Measurements from ENCODE around the gene SPATA46.
"Not testable (repeated sequence)": the region's sequence is repeated elsewhere in the genome, so short reads cannot be mapped to it uniquely, and the experiment has no call there.

The SPATA46 gene, protein sequence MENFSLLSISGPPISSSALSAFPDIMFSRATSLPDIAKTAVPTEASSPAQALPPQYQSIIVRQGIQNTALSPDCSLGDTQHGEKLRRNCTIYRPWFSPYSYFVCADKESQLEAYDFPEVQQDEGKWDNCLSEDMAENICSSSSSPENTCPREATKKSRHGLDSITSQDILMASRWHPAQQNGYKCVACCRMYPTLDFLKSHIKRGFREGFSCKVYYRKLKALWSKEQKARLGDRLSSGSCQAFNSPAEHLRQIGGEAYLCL

DNA sequence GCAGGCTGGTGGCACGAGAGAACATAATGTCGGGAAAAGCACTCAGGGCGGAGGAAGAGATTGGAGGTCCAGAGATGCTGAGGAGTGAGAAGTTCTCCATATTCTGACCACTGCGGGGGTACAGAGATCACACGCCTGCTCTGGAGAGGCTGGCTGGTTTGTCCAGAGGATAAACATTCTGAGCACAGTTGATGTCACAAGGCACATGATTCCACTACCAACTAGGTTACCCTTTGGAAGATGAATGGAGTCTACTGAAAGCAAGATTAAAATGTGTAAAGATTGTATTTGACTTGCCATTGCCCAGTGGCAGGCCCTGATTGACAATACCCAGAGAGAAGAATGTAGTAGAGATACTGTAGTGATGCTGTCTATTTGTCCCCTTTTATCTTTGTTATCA, at the start of gene SPATA46:
TSS of gene SPATA46 (minus strand) at position 164 of the 400 bp plus-strand sequence. CDS start at position 100, 64 bp downstream.
- TF ChIP-seq, protein P1, sequence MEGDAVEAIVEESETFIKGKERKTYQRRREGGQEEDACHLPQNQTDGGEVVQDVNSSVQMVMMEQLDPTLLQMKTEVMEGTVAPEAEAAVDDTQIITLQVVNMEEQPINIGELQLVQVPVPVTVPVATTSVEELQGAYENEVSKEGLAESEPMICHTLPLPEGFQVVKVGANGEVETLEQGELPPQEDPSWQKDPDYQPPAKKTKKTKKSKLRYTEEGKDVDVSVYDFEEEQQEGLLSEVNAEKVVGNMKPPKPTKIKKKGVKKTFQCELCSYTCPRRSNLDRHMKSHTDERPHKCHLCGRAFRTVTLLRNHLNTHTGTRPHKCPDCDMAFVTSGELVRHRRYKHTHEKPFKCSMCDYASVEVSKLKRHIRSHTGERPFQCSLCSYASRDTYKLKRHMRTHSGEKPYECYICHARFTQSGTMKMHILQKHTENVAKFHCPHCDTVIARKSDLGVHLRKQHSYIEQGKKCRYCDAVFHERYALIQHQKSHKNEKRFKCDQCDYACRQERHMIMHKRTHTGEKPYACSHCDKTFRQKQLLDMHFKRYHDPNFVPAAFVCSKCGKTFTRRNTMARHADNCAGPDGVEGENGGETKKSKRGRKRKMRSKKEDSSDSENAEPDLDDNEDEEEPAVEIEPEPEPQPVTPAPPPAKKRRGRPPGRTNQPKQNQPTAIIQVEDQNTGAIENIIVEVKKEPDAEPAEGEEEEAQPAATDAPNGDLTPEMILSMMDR (IDR thresholded peaks at IDR 0.05; ENCODE audit: insufficient read depth, low read length, missing control alignments) = no peak
- H3K4me3 ChIP-seq (ENCODE audit: low read depth, low read length) = no peak within 1 kb of the TSS
- DNase-seq (ENCODE audit: low read depth, low spot score) = no peak
- CTCF ChIA-PET = no interaction called here
- POLR2A ChIA-PET = no interaction called here

DNA sequence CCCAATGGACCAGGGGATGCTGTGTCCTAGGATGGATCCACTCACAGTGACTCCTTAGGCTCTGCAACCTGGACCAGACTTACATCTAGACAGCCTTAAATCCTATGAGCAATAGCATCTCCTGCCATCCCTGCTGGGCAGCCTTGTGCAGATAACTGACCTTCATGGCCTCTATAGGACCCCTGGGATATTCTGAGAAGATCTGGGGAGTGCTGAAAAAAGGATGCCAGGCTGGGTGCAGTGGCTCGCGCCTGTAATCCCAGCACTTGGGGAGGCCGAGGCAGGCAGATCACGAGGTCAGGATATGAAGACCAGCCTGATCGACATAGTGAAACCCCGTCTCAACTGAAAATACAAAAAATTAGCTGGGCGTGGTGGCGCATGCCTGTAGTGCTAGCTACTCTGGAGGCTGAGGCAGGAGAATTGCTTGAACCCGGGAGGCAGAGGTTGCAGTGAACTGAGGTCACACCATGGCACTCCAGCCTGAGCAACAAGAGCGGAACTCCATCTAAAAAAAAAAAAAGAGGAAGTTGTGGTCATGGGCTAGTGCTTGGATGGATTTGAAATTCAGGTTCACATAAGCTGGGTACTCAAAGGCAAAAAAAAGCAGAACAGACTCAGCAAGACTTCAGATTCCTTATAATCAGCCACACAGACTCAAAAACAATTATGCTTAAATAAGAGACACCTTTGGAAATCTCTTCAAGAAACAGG, 46.2 kb upstream of the SPATA46 start:
- no peak for DNase-seq (ENCODE audit: low read depth, low spot score)
- CTCF ChIA-PET = no interaction called here
- no peak overlapping the region for H3K4me3 ChIP-seq (ENCODE audit: low read depth, low read length)
- TF ChIP-seq, protein P1 (IDR thresholded peaks at IDR 0.05; ENCODE audit: insufficient read depth, low read length, missing control alignments) = no peak
- POLR2A ChIA-PET = no interaction called here

DNA sequence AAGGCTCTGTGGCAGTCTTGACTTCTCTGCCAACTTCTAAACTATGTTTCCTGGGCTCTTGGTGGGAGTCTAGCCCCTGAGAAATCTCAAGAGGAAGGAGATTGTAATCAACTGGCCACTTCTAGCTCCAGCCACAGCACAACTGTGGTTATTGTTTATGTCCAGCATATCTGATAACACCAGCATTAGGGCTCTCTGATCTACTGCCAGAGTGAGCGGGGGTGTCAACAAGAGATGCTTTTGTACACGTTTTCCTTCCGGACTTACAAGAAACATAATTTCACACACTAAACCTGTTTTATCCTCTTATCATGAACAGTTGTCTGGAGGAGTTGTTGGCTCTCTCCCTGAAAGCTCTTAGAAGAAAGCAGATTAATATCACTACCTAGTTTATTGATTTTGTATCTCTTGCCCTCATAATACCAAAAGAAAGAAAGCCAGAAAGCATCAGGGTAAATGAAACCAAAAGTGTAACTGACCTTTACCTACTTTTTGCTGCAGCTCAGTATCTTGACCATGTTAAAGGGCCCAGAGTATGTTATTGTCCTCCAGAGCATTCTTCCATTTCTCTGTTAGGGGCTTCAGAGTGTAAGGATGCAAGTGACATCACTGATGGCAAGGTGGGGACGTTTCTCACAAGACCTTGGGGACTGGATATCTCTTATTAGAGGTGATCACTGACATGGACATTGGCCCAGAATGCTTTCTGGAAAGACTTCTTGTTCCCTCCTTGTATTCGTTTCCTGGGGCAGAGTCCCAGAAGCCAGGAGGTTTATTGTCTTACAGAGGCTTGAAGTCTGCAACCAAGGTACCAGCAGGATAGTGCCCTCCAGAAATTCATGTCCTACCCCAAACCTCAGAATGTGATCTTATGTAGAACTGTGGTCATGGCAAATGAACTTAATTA, 44.9 kb upstream of the SPATA46 start:
- ChIA-PET POLR2A (no interaction called here), CTCF (no interaction called here)
- no peak overlapping the region for H3K4me3 ChIP-seq (ENCODE audit: low read depth, low read length)
- TF ChIP-seq, protein P1 (IDR thresholded peaks at IDR 0.05; ENCODE audit: insufficient read depth, low read length, missing control alignments) = no peak
- no peak for DNase-seq (ENCODE audit: low read depth, low spot score)

DNA sequence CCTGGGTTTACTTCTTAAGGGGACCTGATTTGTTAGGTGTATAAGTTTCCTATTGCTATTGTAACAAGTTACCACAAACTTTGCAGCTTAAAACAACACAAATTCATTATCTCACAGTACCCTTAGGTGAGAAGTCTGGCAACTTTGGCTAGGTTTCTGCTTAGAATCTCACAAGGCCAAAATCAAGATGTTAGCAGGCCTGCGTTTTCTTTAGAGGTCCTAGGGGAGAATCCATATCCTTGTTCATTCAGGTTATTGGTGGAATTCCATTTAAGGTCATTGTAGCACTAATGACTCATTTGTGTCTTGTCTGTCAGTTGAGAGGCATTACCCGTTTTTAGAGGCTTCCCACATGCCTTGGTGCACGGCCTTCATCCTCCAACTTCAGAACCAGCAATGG, 43.5 kb upstream of the SPATA46 start:
- CTCF ChIA-PET = no interaction called here
- DNase-seq (ENCODE audit: low read depth, low spot score) = no peak
- POLR2A ChIA-PET = no interaction called here
- TF ChIP-seq, protein P1 (IDR thresholded peaks at IDR 0.05; ENCODE audit: insufficient read depth, low read length, missing control alignments) = no peak
- no peak overlapping the region for H3K4me3 ChIP-seq (ENCODE audit: low read depth, low read length)

DNA sequence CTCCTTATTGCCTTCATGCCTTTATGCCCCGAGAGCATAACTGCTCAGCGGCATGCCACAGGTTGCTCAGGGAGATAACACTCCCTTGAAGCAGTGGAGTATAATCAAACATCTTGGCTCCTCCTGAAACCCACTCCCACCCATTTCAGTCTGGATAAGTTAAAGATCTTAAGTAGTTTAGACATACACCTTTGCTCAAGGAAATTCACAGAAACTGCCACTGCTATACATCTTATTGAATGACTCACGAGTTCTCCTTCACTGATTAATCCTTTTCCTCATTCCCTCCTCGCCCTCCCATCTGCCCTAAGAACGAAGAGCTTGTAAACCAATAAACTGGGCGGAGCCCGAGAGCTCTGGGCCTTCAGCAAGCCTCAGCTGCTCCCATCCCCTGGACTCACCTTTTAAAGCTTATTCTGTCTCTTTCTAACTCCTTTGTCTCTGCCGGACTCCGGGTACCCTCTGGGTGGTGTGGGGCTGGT, 42.8 kb upstream of the SPATA46 start:
- CTCF ChIA-PET; H3K4me3 ChIP-seq (ENCODE audit: low read depth, low read length); DNase-seq (ENCODE audit: low read depth, low spot score); POLR2A ChIA-PET: not testable (repeated sequence)

DNA sequence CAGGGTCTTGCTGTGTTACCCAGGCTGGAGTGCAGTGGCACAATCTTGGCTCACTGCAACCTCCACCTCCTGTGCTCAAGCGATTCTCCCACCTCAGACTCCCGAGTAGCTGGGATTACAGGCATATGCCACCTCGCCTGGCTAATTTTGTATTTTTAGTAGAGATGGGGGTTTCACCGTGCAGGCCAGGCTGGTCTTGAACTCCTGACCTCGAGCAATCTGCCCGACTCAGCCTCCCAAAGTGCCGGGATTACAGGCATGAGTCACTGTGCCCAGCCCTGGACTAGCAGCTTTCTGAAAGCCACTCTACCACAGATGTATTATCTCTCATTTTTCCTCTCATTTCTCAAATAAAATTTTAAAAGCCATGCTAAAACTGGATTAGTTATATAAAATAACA, 41.9 kb upstream of the SPATA46 start:
- POLR2A ChIA-PET; DNase-seq (ENCODE audit: low read depth, low spot score); CTCF ChIA-PET; H3K4me3 ChIP-seq (ENCODE audit: low read depth, low read length): not testable (repeated sequence)

DNA sequence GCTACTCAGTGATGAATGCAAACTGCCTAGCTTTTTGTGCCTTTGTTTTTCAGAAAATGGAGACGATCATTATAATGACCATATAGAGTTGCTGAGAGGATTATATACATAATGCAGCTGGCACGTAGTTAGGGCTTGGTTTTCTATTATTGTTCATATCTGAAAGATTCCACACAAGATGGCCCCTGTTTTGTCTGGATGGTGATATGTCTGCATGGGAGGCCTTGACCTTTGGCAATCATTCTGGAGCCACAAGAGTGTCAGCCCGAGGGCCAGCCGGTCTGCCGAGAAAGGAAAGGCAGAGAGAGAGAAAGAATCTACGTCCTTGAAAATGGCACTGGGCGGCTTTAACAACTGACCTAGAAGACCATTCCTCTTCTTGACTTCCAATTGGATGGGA, 41.0 kb upstream of the SPATA46 start:
- DNase-seq (ENCODE audit: low read depth, low spot score) = no peak
- POLR2A ChIA-PET = no interaction called here
- no peak overlapping the region for H3K4me3 ChIP-seq (ENCODE audit: low read depth, low read length)
- CTCF ChIA-PET = no interaction called here
- TF ChIP-seq, protein P1 (IDR thresholded peaks at IDR 0.05; ENCODE audit: insufficient read depth, low read length, missing control alignments) = no peak
